Measurements from ENCODE around the gene EEF1G. TPM values are rescaled to one million over a fixed set of nuclear protein-coding genes. Genes with fewer than 3 reads are reported as not detected.
A peak's percentile ranks its signal among the peaks of the same experiment; 100 is the strongest.

The EEF1G gene
- total RNA-seq, 1 experiment from 2014 or later = 1,815 TPM

DNA sequence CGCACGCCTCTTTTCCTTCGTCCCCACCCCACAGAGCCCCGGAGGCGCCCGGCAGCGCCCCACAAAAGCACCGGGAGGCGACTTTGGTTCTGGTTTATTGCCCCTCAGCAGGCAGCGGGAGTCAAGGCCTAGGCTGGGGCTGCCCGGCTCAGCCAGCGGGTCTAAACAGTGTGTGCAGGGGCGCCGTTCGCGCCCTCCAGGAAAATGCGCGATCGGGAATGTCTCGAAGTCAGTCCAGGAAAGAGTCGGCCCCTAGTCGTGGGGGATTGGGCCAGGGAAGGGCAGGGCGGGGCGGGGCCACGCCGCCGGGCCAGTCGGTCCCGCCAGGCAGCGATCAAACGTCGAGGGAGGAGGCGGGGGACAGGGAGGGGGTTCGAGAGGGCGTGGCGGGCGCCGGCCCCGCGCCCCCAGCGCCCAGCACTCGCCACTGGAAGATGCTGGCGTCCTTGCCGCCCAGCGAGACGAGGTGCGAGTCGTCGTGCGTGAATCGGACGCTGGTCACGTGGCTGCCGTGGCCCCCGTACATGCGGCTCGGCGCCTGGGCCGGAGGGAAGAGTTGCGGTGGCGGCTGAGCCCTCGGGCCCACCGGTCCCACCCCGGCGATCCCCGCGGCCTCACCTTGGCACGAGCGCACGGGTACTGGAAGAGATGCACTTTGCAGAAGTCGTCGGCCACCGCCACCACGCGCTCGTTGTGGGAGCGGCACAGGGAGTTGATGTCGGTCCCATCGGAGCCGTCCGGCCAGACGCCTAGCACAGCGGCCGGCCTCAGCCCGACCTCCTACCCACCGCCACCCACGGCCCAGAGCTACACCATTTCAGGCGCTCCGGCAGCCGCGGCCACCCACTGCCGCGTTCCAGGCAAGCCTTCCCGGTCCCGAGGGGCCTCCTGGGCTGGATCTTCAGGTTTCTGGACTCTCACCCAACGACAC lies 28.7 kb upstream of the EEF1G start:
- Histone ChIP-seq H3K79me2 (ENCODE audit: low read length) (peaks cover 42% of the 10 kb centered on the region), H3K27ac (ENCODE audit: low read length) (peak overlapping the region; percentile 49), H4K20me1 (ENCODE audit: low read length) (no peaks in the 10 kb centered on the region), H3K4me2 (ENCODE audit: low read length) (peak overlapping the region; percentile 99), H3K27me3 (ENCODE audit: low read length) (no peaks in the 10 kb centered on the region), H3K4me1 (ENCODE audit: insufficient read depth, low read length) (peaks cover 21% of the 10 kb centered on the region), H2AFZ (ENCODE audit: low read length) (peak overlapping the region; percentile 98), H3K9me3 (ENCODE audit: low read length) (no peaks in the 10 kb centered on the region), H3K36me3 (ENCODE audit: low read depth, low read length) (peaks cover 20% of the 10 kb centered on the region), H3K9me2 (replicated peaks; ENCODE audit: low read length) (no peaks in the 10 kb centered on the region), H3F3A (ENCODE audit: low read length, unreplicated experiment) (no peaks in the 10 kb centered on the region), H3K4me3 (ENCODE audit: low read length) (peak overlapping the region; percentile 93), H3K9ac (ENCODE audit: low read length) (peak overlapping the region; percentile 98)
- CTCF ChIA-PET = interaction anchor here (0.7 to 1.7 kb wide), 3 partner anchors 11 to 178 kb away, joined by 3 to 7 read pairs (median 4); partner anchors contain the start of gene ROM1
- POLR2A ChIA-PET (ENCODE audit: unreplicated experiment) = interaction anchor here (1.0 to 1.7 kb wide), 4 partner anchors 11 to 239 kb away, joined by 5 to 29 read pairs (median 6); partner anchors contain the start of genes C11orf98, CSKMT, EEF1G and TUT1
- BruUV-seq (replicated peaks) = no TSS peak
- intact Hi-C loops (cut with micrococcal nuclease) = loop anchor here (5.0 kb wide), 1 partner anchor 70 kb away; the partner anchor contains the start of genes LBHD1 and UQCC3
- TF ChIP-seq, protein P1, sequence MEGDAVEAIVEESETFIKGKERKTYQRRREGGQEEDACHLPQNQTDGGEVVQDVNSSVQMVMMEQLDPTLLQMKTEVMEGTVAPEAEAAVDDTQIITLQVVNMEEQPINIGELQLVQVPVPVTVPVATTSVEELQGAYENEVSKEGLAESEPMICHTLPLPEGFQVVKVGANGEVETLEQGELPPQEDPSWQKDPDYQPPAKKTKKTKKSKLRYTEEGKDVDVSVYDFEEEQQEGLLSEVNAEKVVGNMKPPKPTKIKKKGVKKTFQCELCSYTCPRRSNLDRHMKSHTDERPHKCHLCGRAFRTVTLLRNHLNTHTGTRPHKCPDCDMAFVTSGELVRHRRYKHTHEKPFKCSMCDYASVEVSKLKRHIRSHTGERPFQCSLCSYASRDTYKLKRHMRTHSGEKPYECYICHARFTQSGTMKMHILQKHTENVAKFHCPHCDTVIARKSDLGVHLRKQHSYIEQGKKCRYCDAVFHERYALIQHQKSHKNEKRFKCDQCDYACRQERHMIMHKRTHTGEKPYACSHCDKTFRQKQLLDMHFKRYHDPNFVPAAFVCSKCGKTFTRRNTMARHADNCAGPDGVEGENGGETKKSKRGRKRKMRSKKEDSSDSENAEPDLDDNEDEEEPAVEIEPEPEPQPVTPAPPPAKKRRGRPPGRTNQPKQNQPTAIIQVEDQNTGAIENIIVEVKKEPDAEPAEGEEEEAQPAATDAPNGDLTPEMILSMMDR (conservative IDR thresholded peaks at IDR 0.05; ENCODE audit: low read depth, low read length) = no peak
- TF ChIP-seq EZH2 (IDR thresholded peaks at IDR 0.05; ENCODE audit: low read length, unreplicated experiment) (no peak), EZH2phosphoT487 (IDR thresholded peaks at IDR 0.05; ENCODE audit: borderline replicate concordance, low read length) (no peak)
- ATAC-seq (peak; percentile 62), DNase-seq (peak; percentile 76)

DNA sequence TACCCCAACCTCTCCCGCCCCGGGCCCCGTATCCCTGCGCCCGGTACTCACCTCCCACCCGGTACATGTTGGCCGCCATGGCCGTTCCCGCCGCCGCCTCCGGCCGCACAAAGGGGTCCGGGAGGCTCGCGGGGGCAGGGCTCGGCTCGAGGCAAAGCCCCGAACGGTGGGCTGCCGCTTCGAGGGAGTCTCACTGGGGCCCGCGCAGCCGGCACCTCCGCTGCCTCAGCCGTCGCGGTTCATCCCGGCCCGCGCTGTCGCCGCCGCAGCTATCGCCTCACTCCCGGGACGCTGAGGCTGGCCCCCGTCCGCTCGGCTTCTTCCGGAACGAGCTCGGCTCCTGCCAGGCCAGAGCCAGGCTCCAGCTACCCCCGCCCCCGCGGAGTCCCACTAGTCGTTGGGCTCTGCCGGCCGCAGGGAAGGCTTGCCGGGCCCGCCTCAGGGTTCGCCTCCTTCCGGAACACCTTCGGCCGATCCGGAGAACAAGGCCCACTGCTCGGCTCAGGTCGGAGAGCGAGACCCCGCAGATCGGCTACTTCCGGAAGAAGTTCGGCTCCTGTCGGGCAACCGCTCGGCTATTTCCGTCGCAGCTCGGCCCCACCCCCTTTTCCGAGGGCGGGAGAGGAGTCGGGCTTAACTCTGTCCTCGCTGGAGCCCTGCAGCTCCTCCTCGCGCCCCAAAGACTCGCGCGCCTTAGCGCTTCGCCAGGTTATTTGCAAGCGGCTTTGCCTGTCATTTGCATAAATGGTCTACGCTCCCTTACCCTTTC lies 27.9 kb upstream of the EEF1G start, which contains the start of gene MTA2:
Gene MTA2, minus strand, starts transcription at position 494 of the 769 bp plus-strand sequence. Its CDS starts 415 bp downstream, at position 79.
- BruUV-seq (replicated peaks) = no TSS peak
- H3K36me3 ChIP-seq (ENCODE audit: low read depth, low read length) = peaks cover 25% of the 10 kb centered on the region
- TF ChIP-seq EZH2phosphoT487 (IDR thresholded peaks at IDR 0.05; ENCODE audit: borderline replicate concordance, low read length) (no peak), EZH2 (IDR thresholded peaks at IDR 0.05; ENCODE audit: low read length, unreplicated experiment) (no peak)
- TF ChIP-seq, protein P1 (conservative IDR thresholded peaks at IDR 0.05; ENCODE audit: low read depth, low read length) = no peak
- H3F3A ChIP-seq (ENCODE audit: low read length, unreplicated experiment) = no peaks in the 10 kb centered on the region
- H3K27ac ChIP-seq (ENCODE audit: low read length) = peak within 1 kb of the TSS; percentile 69
- POLR2A ChIA-PET (ENCODE audit: unreplicated experiment) = interaction anchor here (0.5 to 1.7 kb wide), 5 partner anchors 10 to 240 kb away, joined by 5 to 29 read pairs (median 6); partner anchors contain the start of genes C11orf98, CSKMT, EEF1G and TUT1
- peak within 1 kb of the TSS; percentile 98 for H2AFZ ChIP-seq (ENCODE audit: low read length)
- H3K27me3 ChIP-seq (ENCODE audit: low read length) = no peaks in the 10 kb centered on the region
- H3K4me1 ChIP-seq (ENCODE audit: insufficient read depth, low read length) = peaks cover 21% of the 10 kb centered on the region
- DNase-seq = peak; percentile 99
- CTCF ChIA-PET = interaction anchor here (0.5 to 1.7 kb wide), 6 partner anchors 10 to 177 kb away, joined by 3 to 7 read pairs (median 4); partner anchors contain the start of genes ROM1 and TUT1
- ATAC-seq = peak; percentile 86
- H3K9me2 ChIP-seq (replicated peaks; ENCODE audit: low read length) = no peaks in the 10 kb centered on the region
- H3K4me2 ChIP-seq (ENCODE audit: low read length) = peak within 1 kb of the TSS; percentile 99
- H3K9ac ChIP-seq (ENCODE audit: low read length) = peak within 1 kb of the TSS; percentile 98
- intact Hi-C loops (cut with micrococcal nuclease) = loop anchor here (5.0 kb wide), 1 partner anchor 71 kb away; the partner anchor contains the start of genes LBHD1 and UQCC3
- peaks cover 43% of the 10 kb centered on the region for H3K79me2 ChIP-seq (ENCODE audit: low read length)
- peak within 1 kb of the TSS; percentile 93 for H3K4me3 ChIP-seq (ENCODE audit: low read length)
- no peaks in the 10 kb centered on the region for H4K20me1 ChIP-seq (ENCODE audit: low read length)
- H3K9me3 ChIP-seq (ENCODE audit: low read length) = no peaks in the 10 kb centered on the region
